Fibroblast of lung (primary cell): ENCODE data around the gene POPDC2. TPM values are rescaled to one million over a fixed set of nuclear protein-coding genes. Genes with fewer than 3 reads are reported as not detected.

ENCODE experiments used
- DNase-seq, 2 donors: peaks; one replicate each; pipeline versions ENCODE4 v3.0.0 to v3.0.0-alpha.2; 2010; ENCODE audit warnings: low read depth in 2 of 2
- H2AFZ ChIP-seq: 2 replicates; pipeline ENCODE4 v1.5.1; 2012; ENCODE audit warnings: low read length, control low read depth, inconsistent platforms
- H3K27ac ChIP-seq: 2 replicates; pipeline ENCODE4 v1.5.1; 2011; ENCODE audit warnings: low read length, control low read depth; ENCODE audit not compliant: insufficient read depth
- H3K27me3 ChIP-seq: 2 replicates; pipeline ENCODE4 v1.5.1; 2011; ENCODE audit warnings: mild to moderate bottlenecking, low read length; ENCODE audit not compliant: control insufficient read depth, insufficient read depth
- H3K36me3 ChIP-seq: 2 replicates; pipeline ENCODE4 v1.5.1; 2011; ENCODE audit warnings: low read length; ENCODE audit not compliant: control insufficient read depth, insufficient read depth
- H3K4me1 ChIP-seq: 2 replicates; pipeline ENCODE4 v1.5.1; 2011; ENCODE audit warnings: low read length; ENCODE audit not compliant: control insufficient read depth, insufficient read depth; ENCODE audit errors: extremely low read depth
- H3K4me2 ChIP-seq: 2 replicates; pipeline ENCODE4 v1.5.1; 2011; ENCODE audit warnings: low read length, control low read depth; ENCODE audit not compliant: insufficient read depth; ENCODE audit errors: extremely low read depth
- H3K4me3 ChIP-seq, 4 experiments: fragments of 200-600 bp in 1 of 4; sonication (generic) in 1 of 4; replicated peaks in 1 of 4; 2 replicates each; pipeline ENCODE4 v1.5.1; 2011 to 2016; ENCODE audit warnings: low read length in 4 of 4, low read depth in 3 of 4, mild to moderate bottlenecking in 3 of 4, control low read depth in 2 of 4, inconsistent platforms in 1 of 4, mixed read lengths in 1 of 4; ENCODE audit not compliant: insufficient read depth in 1 of 4; ENCODE audit errors: control extremely low read depth in 1 of 4
- H3K79me2 ChIP-seq: 2 replicates; pipeline ENCODE4 v1.5.1; 2012; ENCODE audit warnings: mild to moderate bottlenecking, low read length, inconsistent platforms; ENCODE audit not compliant: control insufficient read depth, insufficient read depth
- H3K9ac ChIP-seq: 2 replicates; pipeline ENCODE4 v1.5.1; 2011; ENCODE audit warnings: mild to moderate bottlenecking, low read length, control low read depth; ENCODE audit not compliant: insufficient read depth
- H3K9me3 ChIP-seq: 2 replicates; pipeline ENCODE4 v1.5.1; 2012; ENCODE audit warnings: low read depth, low read length; ENCODE audit not compliant: control insufficient read depth, insufficient read depth
- H4K20me1 ChIP-seq: 2 replicates; pipeline ENCODE4 v1.5.1; 2011; ENCODE audit warnings: low read length; ENCODE audit not compliant: control insufficient read depth, insufficient read depth; ENCODE audit errors: extremely low read depth
- CTCF ChIP-seq, 2 donors: IDR thresholded peaks in 1 of 2; conservative IDR thresholded peaks in 1 of 2; 1 replicate in 1 of 2; 2 replicates in 1 of 2; pipeline ENCODE4 v1.5.1; 2011 to 2012; ENCODE audit warnings: low read length in 2 of 2, control low read depth in 1 of 2, inconsistent platforms in 1 of 2, low read depth in 1 of 2, mild to moderate bottlenecking in 1 of 2
- EZH2 ChIP-seq: IDR thresholded peaks from 2 replicates; pipeline ENCODE4 v1.5.1; 2012; ENCODE audit warnings: low read length, control low read depth, mild to moderate bottlenecking; ENCODE audit errors: missing control alignments
- polyA minus RNA-seq: library from RNA; depleted of rRNA, polyadenylated mRNA; stranded (reverse); fragments of >200 nt; gene quantifications from 2 replicates; pipeline ENCODE4 v1.2.3, GENCODE V29; 2011; ENCODE audit warnings: low replicate concordance
- polyA plus RNA-seq, 2 donors: library from polyadenylated mRNA; depleted of rRNA in 1 of 2; stranded (reverse) in 1 of 2; unstranded in 1 of 2; fragments of >200 nt; gene quantifications; 2 replicates each; pipeline ENCODE4 v1.2.1, GENCODE V29; 2011 to 2012; ENCODE audit warnings: missing spikeins in 1 of 2
- total RNA-seq: library from RNA; depleted of rRNA; stranded (reverse); fragments of >200 nt; gene quantifications from 2 replicates; pipeline ENCODE4 v1.2.1, GENCODE V29; 2014

The POPDC2 gene
- total RNA-seq (0.17 and 0.26 TPM in 2 replicates), polyA plus RNA-seq (0.26 and 0.34 TPM in 2 replicates), polyA minus RNA-seq (not detected in 2 replicates)
- polyA plus RNA-seq (2012), result 0.06 and 0.21 TPM in 2 replicates

GRCh38 chr3:119660474-119661440, at the start of gene POPDC2:
POPDC2 (minus strand) TSS chr3:119660589; CDS start chr3:119660423, 166 bp downstream.
- H3K9me3 ChIP-seq, result no peaks in the 10 kb centered on the region
- no peaks in the 10 kb centered on the region for H3K79me2 ChIP-seq
- H3K9ac ChIP-seq, result no peak within 1 kb of the TSS
- no peaks in the 10 kb centered on the region for H4K20me1 ChIP-seq
- no peak for TF ChIP-seq EZH2
- TF ChIP-seq CTCF (conservative IDR thresholded peaks at IDR 0.05 in 1 of 2, IDR thresholded peaks at IDR 0.05 in 1 of 2; ENCODE audit: low read depth in 1 of 2, low read length in 2 of 2), result no peak
- no peaks in the 10 kb centered on the region for H3K27me3 ChIP-seq
- H2AFZ ChIP-seq, result no peak within 1 kb of the TSS
- no peaks in the 10 kb centered on the region for H3K4me1 ChIP-seq
- H3K4me2 ChIP-seq, result no peak within 1 kb of the TSS
- H3K27ac ChIP-seq, result no peak within 1 kb of the TSS
- H3K4me3 ChIP-seq, result no peak within 1 kb of the TSS
- no peaks in the 10 kb centered on the region for H3K36me3 ChIP-seq
- no peak for DNase-seq

- TF ChIP-seq EZH2 (peak; percentile 37), CTCF (conservative IDR thresholded peaks at IDR 0.05 in 1 of 2, IDR thresholded peaks at IDR 0.05 in 1 of 2; ENCODE audit: low read depth in 1 of 2, low read length in 2 of 2) (no peak)
- peaks cover 7% of the 10 kb centered on the region for H3K27me3 ChIP-seq
- no peaks in the 10 kb centered on the region for H3K36me3 ChIP-seq
- H3K4me1 ChIP-seq, result peaks cover 6% of the 10 kb centered on the region
- no peak overlapping the region for H3K27ac ChIP-seq
- no peak overlapping the region for H3K4me3 ChIP-seq
- H4K20me1 ChIP-seq, result no peaks in the 10 kb centered on the region
- no peak overlapping the region for H2AFZ ChIP-seq
- H3K4me2 ChIP-seq, result no peak overlapping the region
- no peak overlapping the region for H3K9ac ChIP-seq
- no peak for DNase-seq
- H3K9me3 ChIP-seq, result no peaks in the 10 kb centered on the region
- H3K79me2 ChIP-seq, result no peaks in the 10 kb centered on the region
Observed at GRCh38 chr3:119703820-119704531, 43.6 kb upstream of the POPDC2 start.
